GM18951 (cell line): Measurements from ENCODE around the gene TP53I11.

Source experiments
- POLR2A ChIP-seq: IDR thresholded peaks from 4 replicates; pipeline ENCODE4 v1.6.1; 2011; ENCODE audit warnings: mild to moderate bottlenecking; ENCODE audit not compliant: insufficient read length, insufficient read depth; ENCODE audit errors: extremely low read depth
- in situ Hi-C: fragments of 300-500 bp; cut with MboI; formaldehyde crosslinking; loops from one replicate; pipeline ENCODE4 v1.12.0; 2022; ENCODE audit warnings: low sequenced_read_pairs, mixed read lengths, inconsistent platforms; ENCODE audit not compliant: unreplicated experiment

TP53I11 gene

GRCh38 chr11:44973632-44974401 lies 23.1 kb upstream of the TP53I11 start:
- no peak for TF ChIP-seq POLR2A
- in situ Hi-C loops: no loop called here

DNA sequence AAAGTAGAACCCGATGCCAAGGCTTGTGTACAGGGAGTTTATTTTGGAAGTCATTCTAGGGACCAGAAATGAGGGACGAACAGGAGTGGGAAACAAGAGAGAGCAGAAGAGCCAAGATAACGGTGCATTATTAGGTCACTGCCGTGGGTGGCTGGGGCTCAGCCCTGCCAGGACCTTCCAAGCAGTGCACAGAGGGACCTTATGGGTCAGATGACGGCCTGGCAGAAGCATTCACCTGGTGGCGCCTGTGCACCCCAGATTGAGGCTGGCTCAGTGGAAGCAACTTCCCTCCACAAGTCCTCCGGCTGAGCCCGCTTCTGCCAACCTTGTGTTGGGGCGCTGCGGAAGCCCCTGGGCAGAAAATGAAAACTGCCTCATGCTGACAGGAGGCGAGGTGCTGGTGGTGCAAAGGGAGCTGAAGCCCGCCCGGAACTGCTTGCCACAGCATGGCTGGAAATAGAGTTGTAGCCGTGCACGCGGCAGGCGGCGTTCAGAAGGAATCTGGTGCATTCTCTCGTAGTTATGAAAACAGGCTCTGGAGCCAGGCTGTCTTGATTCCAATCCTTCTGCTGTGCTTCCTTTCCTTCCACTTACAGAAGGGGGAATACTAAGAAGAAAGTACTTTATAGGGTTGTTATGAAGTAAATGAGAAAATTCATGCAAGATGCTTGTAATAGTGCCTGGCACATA lies 22.2 kb upstream of the TP53I11 start:
- in situ Hi-C loops: no loop called here
- no peak for TF ChIP-seq POLR2A

- TF ChIP-seq POLR2A: no peak
- in situ Hi-C loops: no loop called here
These were observed 20.5 kb upstream of the TP53I11 start for GRCh38 chr11:44971185-44971584.

DNA sequence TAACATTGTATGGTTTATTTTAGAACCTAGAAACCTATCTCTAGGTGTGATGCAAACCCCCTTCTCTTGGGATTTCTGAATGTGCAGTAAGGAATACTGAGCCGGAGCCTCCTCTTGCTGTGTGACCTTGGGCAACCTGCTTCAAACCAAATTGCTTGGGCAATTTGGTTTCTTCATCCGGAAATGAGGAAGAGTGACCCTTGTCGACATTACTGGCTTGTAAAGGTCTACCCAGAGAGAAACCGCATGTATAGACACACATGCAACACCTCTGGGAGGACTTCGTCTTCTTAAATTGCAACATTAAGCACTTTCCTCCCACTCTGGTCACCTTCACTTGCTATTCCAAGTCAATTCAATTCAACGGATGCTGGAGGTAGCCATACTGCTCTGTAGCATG lies 19.6 kb upstream of the TP53I11 start:
- in situ Hi-C loops: no loop called here
- TF ChIP-seq POLR2A: no peak

DNA sequence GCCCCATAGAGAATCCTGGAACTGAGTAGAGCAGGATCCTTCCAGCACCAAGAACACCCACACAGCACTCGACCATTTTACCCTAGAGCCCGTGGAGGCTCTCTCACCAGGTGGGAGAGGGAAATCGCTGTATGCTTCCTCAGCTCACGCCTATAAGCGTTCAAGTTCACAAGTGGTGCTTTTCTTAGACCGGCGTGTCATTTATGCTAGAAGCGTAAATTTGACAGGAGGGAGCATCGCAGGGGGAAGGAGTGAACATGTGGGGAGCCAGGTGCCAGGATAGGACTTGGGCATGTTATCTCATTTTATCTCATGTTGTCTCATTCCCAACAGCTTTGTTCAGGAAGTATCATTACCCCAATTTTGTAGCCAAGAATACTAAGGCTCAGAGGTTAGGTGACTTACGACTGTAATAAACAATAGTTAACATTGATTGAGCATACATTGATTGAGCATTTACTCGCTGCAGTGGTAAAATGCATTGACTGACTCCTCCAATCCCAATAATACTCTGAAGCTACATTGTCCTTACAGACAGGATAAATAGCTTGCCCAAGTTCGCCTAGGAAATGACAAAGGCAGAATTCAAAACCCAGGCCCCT lies 19.1 kb upstream of the TP53I11 start:
- TF ChIP-seq POLR2A: no peak
- in situ Hi-C loops: no loop called here

GRCh38 chr11:44968510-44968909 lies 17.8 kb upstream of the TP53I11 start:
- no peak for TF ChIP-seq POLR2A
- in situ Hi-C loops: no loop called here

DNA sequence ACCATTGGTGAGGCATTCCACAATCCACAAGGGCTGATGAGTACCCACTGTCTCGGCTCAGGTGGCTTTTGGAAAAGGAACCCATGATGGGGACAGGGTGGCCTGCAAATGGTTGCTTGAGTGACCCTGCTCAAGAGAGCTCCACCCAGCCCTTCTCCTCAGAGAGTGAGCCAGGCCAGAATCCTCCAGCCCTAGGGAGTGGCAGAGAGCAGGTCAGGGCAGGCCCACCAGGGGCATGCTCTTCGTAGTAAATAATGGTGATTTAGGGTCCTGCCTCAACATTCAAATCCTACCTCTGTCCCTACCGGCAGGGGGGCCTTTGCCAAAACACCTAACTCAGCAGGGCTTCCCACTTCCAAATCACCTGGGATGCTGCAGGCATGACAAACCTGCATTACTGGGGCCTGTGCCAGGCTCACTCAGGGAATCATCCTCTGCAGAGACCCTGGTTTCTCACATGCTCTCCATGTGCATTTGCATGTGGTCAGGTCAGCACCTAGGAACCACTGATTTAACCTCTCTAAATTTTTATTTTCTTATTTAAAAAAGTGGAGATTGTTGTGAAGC lies 17.3 kb upstream of the TP53I11 start:
- in situ Hi-C loops: no loop called here

GRCh38 chr11:44966694-44967093 lies 16.0 kb upstream of the TP53I11 start:
- no peak for TF ChIP-seq POLR2A
- in situ Hi-C loops: no loop called here

More for the DNA sequence above, 17.3 kb upstream of the TP53I11 start:
- no peak for TF ChIP-seq POLR2A

DNA sequence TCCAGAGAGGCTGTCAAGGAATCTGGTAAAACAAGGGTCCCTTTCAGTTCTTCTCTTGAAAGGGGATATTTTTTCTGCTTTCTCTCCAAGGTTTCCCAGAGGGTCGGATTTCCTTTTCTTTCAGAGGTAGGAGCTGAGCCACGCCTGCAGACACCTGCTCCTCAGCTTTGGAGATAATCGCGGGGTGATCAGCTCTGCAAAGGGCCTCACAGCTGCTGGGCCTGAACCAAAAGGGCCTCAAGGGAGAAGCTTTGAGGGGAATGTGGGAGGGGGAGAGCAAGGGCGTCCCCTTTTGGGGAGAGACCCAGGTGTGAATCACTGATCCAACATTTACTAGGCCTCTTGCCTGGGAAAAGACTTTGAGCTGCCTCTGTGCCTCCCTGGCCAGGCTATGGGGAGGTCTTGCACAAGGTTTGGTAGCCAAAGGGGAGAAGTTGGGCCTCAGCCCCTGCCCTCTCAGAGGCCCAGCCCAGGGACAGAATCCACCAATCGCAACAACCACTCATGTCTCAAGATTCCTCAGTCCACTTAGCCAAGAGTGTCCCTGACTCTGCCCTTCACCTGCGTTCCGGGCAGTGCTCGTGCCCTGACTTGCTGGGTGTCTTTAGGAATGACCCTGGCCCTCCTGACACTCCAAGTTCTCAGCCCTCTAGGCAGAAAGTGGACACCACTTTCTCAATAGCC lies 14.0 kb upstream of the TP53I11 start:
- in situ Hi-C loops: no loop called here
- no peak for TF ChIP-seq POLR2A

- in situ Hi-C loops: no loop called here
- no peak for TF ChIP-seq POLR2A
These were observed 13.3 kb upstream of the TP53I11 start for GRCh38 chr11:44963948-44964347.

DNA sequence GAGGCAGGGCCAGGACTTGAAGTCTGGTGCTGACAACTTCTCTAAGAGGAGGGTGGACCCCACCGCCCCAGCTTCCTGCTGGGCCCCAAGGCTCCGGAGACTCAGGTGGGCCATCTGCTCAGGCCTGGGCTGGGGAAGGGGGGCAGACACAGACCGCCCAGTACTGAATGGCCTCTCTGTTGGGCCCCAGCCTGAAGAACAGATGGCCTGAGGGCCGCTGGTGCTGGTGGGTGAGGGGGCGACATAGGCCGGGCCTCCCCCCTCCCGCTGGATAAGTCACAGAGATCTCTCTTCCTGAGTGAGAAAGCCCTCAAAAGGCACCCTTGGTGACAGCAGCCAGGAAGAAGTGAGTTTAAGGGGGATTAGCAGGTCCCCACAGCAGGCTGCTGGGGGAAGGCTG lies 12.5 kb upstream of the TP53I11 start:
- in situ Hi-C loops: no loop called here
- no peak for TF ChIP-seq POLR2A

GRCh38 chr11:44962464-44962863 lies 11.8 kb upstream of the TP53I11 start:
- in situ Hi-C loops: no loop called here
- TF ChIP-seq POLR2A: no peak
